CD14-positive monocyte (primary cell): ENCODE measurements around the gene E2F4. TPM values are rescaled to one million over a fixed set of nuclear protein-coding genes. Genes with fewer than 3 reads are reported as not detected.

Experiments used
- DNase-seq, 3 donors: peaks; one replicate each; pipeline ENCODE4 v3.0.0-alpha.2; 2011 to 2022
- H2AFZ ChIP-seq: 2 replicates; pipeline ENCODE4 v1.6.0; 2012; ENCODE audit warnings: mild to moderate bottlenecking, low read depth, low read length, inconsistent platforms; ENCODE audit not compliant: insufficient read depth, poor library complexity, severe bottlenecking
- H3K27ac ChIP-seq, 2 donors: 1 replicate in 1 of 2; 2 replicates in 1 of 2; pipeline ENCODE4 v1.5.1; 2012 to 2013; ENCODE audit warnings: low read length in 2 of 2, control low read depth in 1 of 2, inconsistent platforms in 1 of 2, low read depth in 1 of 2, mild to moderate bottlenecking in 1 of 2
- H3K27me3 ChIP-seq, 2 donors: one replicate each; pipeline versions ENCODE4 v1.6.0 to v1.6.1; 2011 to 2013; ENCODE audit warnings: low read length in 2 of 2; ENCODE audit not compliant: control insufficient read depth in 2 of 2, insufficient read depth in 2 of 2
- H3K36me3 ChIP-seq, 2 donors: replicated peaks in 1 of 2; 1 replicate in 1 of 2; 2 replicates in 1 of 2; pipeline versions ENCODE4 v1.5.1 to v1.6.1; 2012 to 2013; ENCODE audit warnings: low read length in 2 of 2, control low read depth in 1 of 2, inconsistent platforms in 1 of 2, mild to moderate bottlenecking in 1 of 2; ENCODE audit not compliant: insufficient read depth in 2 of 2, control insufficient read depth in 1 of 2
- H3K4me1 ChIP-seq, 2 donors: 1 replicate in 1 of 2; 2 replicates in 1 of 2; pipeline versions ENCODE4 v1.5.1 to v1.6.1; 2012 to 2013; ENCODE audit warnings: low read length in 2 of 2, control low read depth in 1 of 2, inconsistent platforms in 1 of 2, mild to moderate bottlenecking in 1 of 2, moderate library complexity in 1 of 2; ENCODE audit not compliant: insufficient read depth in 2 of 2, control insufficient read depth in 1 of 2
- H3K4me2 ChIP-seq: replicated peaks from 2 replicates; pipeline ENCODE3; 2012; ENCODE audit warnings: low read length, moderate library complexity, mild to moderate bottlenecking; ENCODE audit not compliant: poor library complexity, severe bottlenecking; ENCODE audit errors: extremely low read depth
- H3K4me3 ChIP-seq, 3 experiments: fragments of 200-600 bp in 1 of 3; sonication (generic) in 1 of 3; replicated peaks in 1 of 3; 1 replicate in 2 of 3; 2 replicates in 1 of 3; pipeline ENCODE4 v1.5.1; 2011 to 2013; ENCODE audit warnings: low read length in 3 of 3, mild to moderate bottlenecking in 3 of 3, control low read depth in 2 of 3, low read depth in 2 of 3, inconsistent platforms in 1 of 3, moderate library complexity in 1 of 3
- H3K79me2 ChIP-seq: 2 replicates; pipeline ENCODE4 v1.6.0; 2012; ENCODE audit warnings: mild to moderate bottlenecking, control low read depth, inconsistent platforms, low read length, moderate library complexity; ENCODE audit not compliant: insufficient read depth
- H3K9ac ChIP-seq: 2 replicates; pipeline ENCODE4 v1.6.0; 2017; ENCODE audit warnings: low read length, mild to moderate bottlenecking; ENCODE audit not compliant: insufficient read depth, poor library complexity, severe bottlenecking
- H3K9me3 ChIP-seq, 2 donors: replicated peaks in 1 of 2; 1 replicate in 1 of 2; 2 replicates in 1 of 2; pipeline versions ENCODE4 v1.5.1 to v1.6.1; 2012 to 2013; ENCODE audit warnings: low read length in 2 of 2, control low read depth in 1 of 2; ENCODE audit not compliant: control insufficient read depth in 1 of 2, insufficient read depth in 1 of 2
- H4K20me1 ChIP-seq: 2 replicates; pipeline ENCODE4 v1.6.0; 2012; ENCODE audit warnings: mild to moderate bottlenecking, low read length, control low read depth, moderate library complexity; ENCODE audit not compliant: insufficient read depth
- H3K27ac Mint-ChIP-seq, 7 donors: one replicate each; pipeline ENCODE4 v1.8.0; 2020; ENCODE audit warnings: mild to moderate bottlenecking in 7 of 7, mixed read lengths in 7 of 7, moderate library complexity in 6 of 7, inconsistent platforms in 2 of 7
- H3K27me3 Mint-ChIP-seq, 3 donors: one replicate each; pipeline ENCODE4 v1.8.0; 2021 to 2022; ENCODE audit warnings: low read depth in 3 of 3, mild to moderate bottlenecking in 3 of 3, mixed read lengths in 3 of 3, moderate library complexity in 3 of 3, inconsistent platforms in 1 of 3
- H3K36me3 Mint-ChIP-seq, 2 donors: one replicate each; pipeline ENCODE4 v1.8.0; 2020; ENCODE audit warnings: mixed read lengths in 2 of 2, inconsistent platforms in 1 of 2, mild to moderate bottlenecking in 1 of 2
- H3K4me1 Mint-ChIP-seq: one replicate; pipeline ENCODE4 v1.8.0; 2020; ENCODE audit warnings: mild to moderate bottlenecking, mixed read lengths
- H3K4me3 Mint-ChIP-seq, 2 donors: one replicate each; pipeline ENCODE4 v1.8.0; 2020; ENCODE audit warnings: mild to moderate bottlenecking in 2 of 2, mixed read lengths in 2 of 2, moderate library complexity in 1 of 2
- H3K9me3 Mint-ChIP-seq, 7 donors: one replicate each; pipeline ENCODE4 v1.8.0; 2020 to 2022; ENCODE audit warnings: mixed read lengths in 7 of 7, mild to moderate bottlenecking in 6 of 7, moderate library complexity in 6 of 7, inconsistent platforms in 2 of 7
- CTCF ChIP-seq: fragments of 200-600 bp; IDR thresholded peaks from one replicate; pipeline ENCODE4 v1.8.0; 2022; ENCODE audit warnings: antibody characterized with exemption, mild to moderate bottlenecking
- WGBS: methylation state at CpG from one replicate; pipeline ENCODE4 v1.1.5; 2013; ENCODE audit warnings: missing lambda C conversion rate; ENCODE audit not compliant: insufficient coverage; 5-methylcytosine and 5-hydroxymethylcytosine counted together
- intact Hi-C, 2 donors: fragments of 100-400 bp; cut with micrococcal nuclease; formaldehyde crosslinking; loops; one replicate each; pipeline versions ENCODE4 v1.15.0 to v1.15.1; 2023
- polyA plus RNA-seq, 3 donors: library from polyadenylated mRNA; depleted of rRNA in 1 of 3; unstranded in 2 of 3; stranded (reverse) in 1 of 3; fragments of 300-500 nt in 2 of 3; fragments of >200 nt in 1 of 3; fragmentation: Illumina TruSeq in 2 of 3; gene quantifications; 1 replicate in 2 of 3; 2 replicates in 1 of 3; pipeline ENCODE4 v1.2.3, GENCODE V29; 2012 to 2021

E2F4 gene
- polyA plus RNA-seq, 3 donors, result 53.1 to 191 (median 61.5) TPM

- Histone ChIP-seq H3K36me3 (peaks cover 41 to 54% of the 10 kb centered on the region in 2 donors), H3K9me3 (no peaks in the 10 kb centered on the region), H3K79me2 (peaks cover 30% of the 10 kb centered on the region), H3K4me3 (no peak overlapping the region), H3K4me2 (no peak overlapping the region), H3K27me3 (no peaks in the 10 kb centered on the region), H3K9ac (no peak overlapping the region), H3K27ac (peak overlapping the region in 1 of 2 donors; percentile 32), H4K20me1 (peaks cover 70% of the 10 kb centered on the region), H2AFZ (no peak overlapping the region), H3K4me1 (peaks cover 18 to 20% of the 10 kb centered on the region in 2 donors)
- H3K4me1 Mint-ChIP-seq, result peaks cover 36% of the 10 kb centered on the region
- no peak for DNase-seq
- peak overlapping the region in 2 of 7 donors; percentile 8 to 54 for H3K27ac Mint-ChIP-seq
- TF ChIP-seq CTCF, result no peak
- H3K36me3 Mint-ChIP-seq, result peaks cover 42 to 55% of the 10 kb centered on the region in 2 donors
- intact Hi-C loops, result loop anchor here (5.0 kb wide), 1 partner anchor 33 kb away; the partner anchor contains the start of gene TMEM208 (in 2 of the 2)
- H3K4me3 Mint-ChIP-seq, result no peak overlapping the region
- 100% methylated on average over 4 of the region's 6 CpGs for WGBS
- H3K9me3 Mint-ChIP-seq, result peaks cover 0 to 2% (median 0%) of the 10 kb centered on the region in 7 donors
- H3K27me3 Mint-ChIP-seq, result peaks cover 0 to 2% (median 0%) of the 10 kb centered on the region in 3 donors
Measured at GRCh38 chr16:67194260-67194659, 2.3 kb downstream of the E2F4 start.

GRCh38 chr16:67195676-67196075, 3.7 kb downstream of the E2F4 start:
- H3K36me3 ChIP-seq, result peaks cover 48 to 62% of the 10 kb centered on the region in 2 donors
- no peak overlapping the region for H3K4me2 ChIP-seq
- no peaks in the 10 kb centered on the region for H3K27me3 ChIP-seq
- no peaks in the 10 kb centered on the region for H3K9me3 ChIP-seq
- no peak for DNase-seq
- Mint-ChIP-seq H3K9me3 (peaks cover 0 to 2% (median 0%) of the 10 kb centered on the region in 7 donors), H3K27ac (peak overlapping the region in 2 of 7 donors; percentile 17 to 33), H3K27me3 (peaks cover 0 to 2% (median 0%) of the 10 kb centered on the region in 3 donors), H3K4me1 (peaks cover 38% of the 10 kb centered on the region), H3K36me3 (peaks cover 51 to 67% of the 10 kb centered on the region in 2 donors), H3K4me3 (no peak overlapping the region)
- no peak overlapping the region for H3K9ac ChIP-seq
- H2AFZ ChIP-seq, result no peak overlapping the region
- H3K4me1 ChIP-seq, result peaks cover 18 to 20% of the 10 kb centered on the region in 2 donors
- intact Hi-C loops, result no loop called here
- H3K4me3 ChIP-seq, result no peak overlapping the region
- no peak overlapping the region for H3K27ac ChIP-seq
- TF ChIP-seq CTCF, result no peak
- peaks cover 76% of the 10 kb centered on the region for H4K20me1 ChIP-seq
- H3K79me2 ChIP-seq, result peaks cover 30% of the 10 kb centered on the region
- 100% methylated on average over 1 of the region's 5 CpGs for WGBS
